GM11168 (cell line): ENCODE results near the gene CCDC86.

Experiments
- in situ Hi-C: fragments of 300-500 bp; cut with MboI; formaldehyde crosslinking; loops from one replicate; pipeline ENCODE4 v1.12.0; 2022; ENCODE audit warnings: low sequenced_read_pairs; ENCODE audit not compliant: unreplicated experiment

The CCDC86 gene

GRCh38 chr11:60830478-60831142, 11.3 kb upstream of the CCDC86 start:
- in situ Hi-C loops, result no loop called here

GRCh38 chr11:60831143-60831500, 10.8 kb upstream of the CCDC86 start:
- in situ Hi-C loops, result no loop called here

- in situ Hi-C loops, result no loop called here
Measured at GRCh38 chr11:60831501-60832079, 10.3 kb upstream of the CCDC86 start.

- in situ Hi-C loops, result no loop called here
Measured at GRCh38 chr11:60834742-60835533, 7.0 kb upstream of the CCDC86 start.

GRCh38 chr11:60835534-60835846, 6.4 kb upstream of the CCDC86 start:
- in situ Hi-C loops, result no loop called here

GRCh38 chr11:60836866-60837515, 4.9 kb upstream of the CCDC86 start:
- in situ Hi-C loops, result no loop called here

GRCh38 chr11:60838132-60838531, 3.8 kb upstream of the CCDC86 start:
- in situ Hi-C loops, result no loop called here

GRCh38 chr11:60840470-60841430, 1.2 kb upstream of the CCDC86 start:
- in situ Hi-C loops, result no loop called here

- in situ Hi-C loops, result no loop called here
Measured at GRCh38 chr11:60842668-60843600, 1.0 kb downstream of the CCDC86 start.

GRCh38 chr11:60844045-60844869, 2.3 kb downstream of the CCDC86 start:
- in situ Hi-C loops, result no loop called here

GRCh38 chr11:60844870-60845221, 2.9 kb downstream of the CCDC86 start:
- in situ Hi-C loops, result no loop called here

- in situ Hi-C loops, result no loop called here
Measured at GRCh38 chr11:60845338-60845737, 3.4 kb downstream of the CCDC86 start.

GRCh38 chr11:60847281-60847680, 5.4 kb downstream of the CCDC86 start:
- in situ Hi-C loops, result no loop called here

GRCh38 chr11:60847896-60848295, 6.0 kb downstream of the CCDC86 start:
- in situ Hi-C loops, result no loop called here

- in situ Hi-C loops, result no loop called here
Measured at GRCh38 chr11:60848714-60849151, 6.8 kb downstream of the CCDC86 start.

GRCh38 chr11:60849641-60850520, 8.0 kb downstream of the CCDC86 start:
- in situ Hi-C loops, result no loop called here
